Measurements from ENCODE around the gene SH2D2A.

DNA sequence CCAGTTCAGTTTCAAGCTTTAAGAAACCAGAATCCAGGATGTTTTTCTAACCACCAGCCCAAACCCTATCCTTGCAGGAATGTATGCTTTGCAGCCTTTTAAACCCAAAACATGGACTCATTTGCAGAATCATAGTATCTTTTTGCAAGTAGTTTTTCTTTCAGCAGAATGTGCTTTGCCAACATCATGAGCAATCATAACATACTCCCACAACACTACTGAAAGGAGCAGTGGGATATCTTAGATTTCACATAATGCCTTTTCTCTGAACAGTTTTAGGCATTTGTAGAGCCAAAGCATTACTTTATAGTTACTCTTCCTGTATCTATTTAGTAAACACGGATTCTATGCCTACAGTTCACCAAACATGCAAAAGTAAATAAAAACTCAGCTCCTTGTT, 10.0 kb upstream of the SH2D2A start:
- TF ChIP-seq EP300 (IDR thresholded peaks at IDR 0.05), result no peak
- no peak for TF ChIP-seq POLR2A (IDR thresholded peaks at IDR 0.05)
- no peak for TF ChIP-seq CTCF (IDR thresholded peaks at IDR 0.05)
